Stomach (tissue), 9 donors: ENCODE measurements around the gene HBA1. TPM values are rescaled to one million over a fixed set of nuclear protein-coding genes. Genes with fewer than 3 reads are reported as not detected.

ENCODE experiments used
- DNase-seq, 2 donors: peaks; one replicate each; pipeline versions ENCODE4 v3.0.0 to v3.0.0-alpha.2; 2013 to 2019
- H3K27ac ChIP-seq, 5 donors: fragments of 200-600 bp in 4 of 5; sonication (generic) in 4 of 5; one replicate each; pipeline ENCODE4 v1.5.1; 2013 to 2019; ENCODE audit warnings: mild to moderate bottlenecking in 1 of 5, moderate library complexity in 1 of 5
- H3K27me3 ChIP-seq, 3 donors: fragments of 200-600 bp; sonication (generic); one replicate each; pipeline ENCODE4 v1.5.1; 2017 to 2019; ENCODE audit warnings: mixed run types in 1 of 3
- H3K36me3 ChIP-seq, 4 donors: fragments of 200-600 bp; sonication (generic); 1 replicate in 3 of 4; 2 replicates in 1 of 4; pipeline ENCODE4 v1.5.1; 2016 to 2019
- H3K4me1 ChIP-seq, 4 donors: fragments of 200-600 bp; sonication (generic); one replicate each; pipeline ENCODE4 v1.5.1; 2016 to 2019
- H3K4me3 ChIP-seq, 4 donors: fragments of 200-600 bp; sonication (generic) in 3 of 4; one replicate each; pipeline ENCODE4 v1.5.1; 2016 to 2019; ENCODE audit warnings: mild to moderate bottlenecking in 1 of 4
- H3K9me3 ChIP-seq, 4 donors: fragments of 200-600 bp; sonication (generic); one replicate each; pipeline ENCODE4 v1.5.1; 2016 to 2019
- EP300 ChIP-seq: sonication (generic); formaldehyde crosslinking; IDR thresholded peaks from one replicate; pipeline ENCODE4 v1.6.1; 2017; ENCODE audit warnings: antibody characterized with exemption
- POLR2A ChIP-seq, 4 donors: fragments of 450-650 bp; IDR thresholded peaks; one replicate each; pipeline ENCODE4 v1.6.1; 2016; ENCODE audit warnings: antibody characterized with exemption in 4 of 4, control low read depth in 2 of 4, mild to moderate bottlenecking in 1 of 4, moderate library complexity in 1 of 4
- POLR2AphosphoS5 ChIP-seq, 3 donors: sonication (generic); formaldehyde crosslinking; IDR thresholded peaks; one replicate each; pipeline ENCODE4 v1.6.1; 2016; ENCODE audit warnings: antibody characterized with exemption in 3 of 3
- WGBS, 5 donors: extraction: QIAGEN DNeasy Blood & Tissue Kit in 3 of 5; methylation state at CpG; one replicate each; pipeline versions ENCODE4 v1.1.5 to v1.1.7; 2013 to 2018; 5-methylcytosine and 5-hydroxymethylcytosine counted together
- intact Hi-C: fragments of 100-400 bp; cut with DNase I; formaldehyde crosslinking; loops from one replicate; pipeline ENCODE4 v1.15.1; 2023; ENCODE audit warnings: low total_unique reads
- polyA plus RNA-seq, 3 donors: library from polyadenylated mRNA; stranded (reverse); fragments of 200-250 nt; gene quantifications; one replicate each; pipeline ENCODE4 v1.2.3, GENCODE V29; 2013
- total RNA-seq, 5 donors: library from RNA; depleted of rRNA; stranded (reverse); fragments of >200 nt; gene quantifications; one replicate each; pipeline versions ENCODE4 v1.1.0 to v1.2.3, GENCODE V29; 2014 to 2016
- TF ChIP-seq, protein P1 (sequence below), 7 experiments: fragments of 450-650 bp in 4 of 7; fragments of 200-600 bp in 3 of 7; sonication (generic) in 3 of 7; IDR thresholded peaks; one replicate each; pipeline ENCODE4 v1.5.1; 2016 to 2019; ENCODE audit warnings: antibody characterized with exemption in 7 of 7, control low read depth in 2 of 7, mild to moderate bottlenecking in 1 of 7
- donor health status: healthy with polysubstance abuse.
- donor health status: Bipolar disorder and iron deficiency.
- donor health status: healthy.

Gene HBA1
- total and polyA plus RNA-seq, 8 donors, result 0.88 to 263 (median 20.3) TPM; not detected in 4

DNA sequence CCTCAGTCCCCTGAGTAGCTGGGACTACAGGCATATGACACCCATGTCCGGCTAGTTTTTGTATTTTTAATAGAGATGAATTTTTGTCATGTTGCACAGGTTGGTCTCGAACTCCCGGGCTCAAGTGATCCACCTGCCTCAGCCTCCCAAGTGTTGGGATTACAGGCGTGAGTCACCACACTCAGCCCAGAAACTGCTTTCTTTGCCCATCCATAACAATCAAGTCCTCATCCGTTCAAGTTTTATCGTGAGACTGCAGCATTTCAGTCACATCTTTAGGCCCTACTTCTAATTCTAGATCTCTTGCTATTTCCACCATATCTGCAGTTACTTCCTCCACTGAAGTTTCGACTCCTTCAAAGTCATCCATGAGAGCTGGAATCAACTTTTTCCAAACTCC is 44.4 kb upstream of the HBA1 start:
- WGBS, 5 donors, result 93 to 95% (median 95%) methylated on average over 7 of the region's 7 CpGs
- TF ChIP-seq POLR2AphosphoS5 (IDR thresholded peaks at IDR 0.05), result no peak
- TF ChIP-seq EP300, result no peak
- no peak for TF ChIP-seq POLR2A (IDR thresholded peaks at IDR 0.05)
- TF ChIP-seq, protein P1, sequence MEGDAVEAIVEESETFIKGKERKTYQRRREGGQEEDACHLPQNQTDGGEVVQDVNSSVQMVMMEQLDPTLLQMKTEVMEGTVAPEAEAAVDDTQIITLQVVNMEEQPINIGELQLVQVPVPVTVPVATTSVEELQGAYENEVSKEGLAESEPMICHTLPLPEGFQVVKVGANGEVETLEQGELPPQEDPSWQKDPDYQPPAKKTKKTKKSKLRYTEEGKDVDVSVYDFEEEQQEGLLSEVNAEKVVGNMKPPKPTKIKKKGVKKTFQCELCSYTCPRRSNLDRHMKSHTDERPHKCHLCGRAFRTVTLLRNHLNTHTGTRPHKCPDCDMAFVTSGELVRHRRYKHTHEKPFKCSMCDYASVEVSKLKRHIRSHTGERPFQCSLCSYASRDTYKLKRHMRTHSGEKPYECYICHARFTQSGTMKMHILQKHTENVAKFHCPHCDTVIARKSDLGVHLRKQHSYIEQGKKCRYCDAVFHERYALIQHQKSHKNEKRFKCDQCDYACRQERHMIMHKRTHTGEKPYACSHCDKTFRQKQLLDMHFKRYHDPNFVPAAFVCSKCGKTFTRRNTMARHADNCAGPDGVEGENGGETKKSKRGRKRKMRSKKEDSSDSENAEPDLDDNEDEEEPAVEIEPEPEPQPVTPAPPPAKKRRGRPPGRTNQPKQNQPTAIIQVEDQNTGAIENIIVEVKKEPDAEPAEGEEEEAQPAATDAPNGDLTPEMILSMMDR (IDR thresholded peaks at IDR 0.05), result no peak
- Histone ChIP-seq H3K36me3 (no peaks in the 10 kb centered on the region), H3K4me3 (no peak overlapping the region), H3K27ac (no peak overlapping the region), H3K9me3 (no peaks in the 10 kb centered on the region), H3K4me1 (peaks cover under 1 to 19% (median 8%) of the 10 kb centered on the region in 4 donors), H3K27me3 (no peaks in the 10 kb centered on the region)
- intact Hi-C loops, result no loop called here
- DNase-seq, result no peak

GRCh38 chr16:133716-134115 is 42.8 kb upstream of the HBA1 start:
- 92 to 99% (median 94%) methylated on average over 2 of the region's 2 CpGs for WGBS, 5 donors
- peaks cover 9 to 27% (median 16%) of the 10 kb centered on the region in 4 donors for H3K4me1 ChIP-seq
- H3K9me3 ChIP-seq, result no peaks in the 10 kb centered on the region
- no peak overlapping the region for H3K4me3 ChIP-seq
- H3K27ac ChIP-seq, result no peak overlapping the region
- intact Hi-C loops, result no loop called here
- H3K36me3 ChIP-seq, result no peaks in the 10 kb centered on the region
- no peaks in the 10 kb centered on the region for H3K27me3 ChIP-seq
- no peak for DNase-seq
- TF ChIP-seq POLR2AphosphoS5 (IDR thresholded peaks at IDR 0.05) (no peak), EP300 (no peak), POLR2A (IDR thresholded peaks at IDR 0.05) (no peak)
- TF ChIP-seq, protein P1 (IDR thresholded peaks at IDR 0.05), result no peak

DNA sequence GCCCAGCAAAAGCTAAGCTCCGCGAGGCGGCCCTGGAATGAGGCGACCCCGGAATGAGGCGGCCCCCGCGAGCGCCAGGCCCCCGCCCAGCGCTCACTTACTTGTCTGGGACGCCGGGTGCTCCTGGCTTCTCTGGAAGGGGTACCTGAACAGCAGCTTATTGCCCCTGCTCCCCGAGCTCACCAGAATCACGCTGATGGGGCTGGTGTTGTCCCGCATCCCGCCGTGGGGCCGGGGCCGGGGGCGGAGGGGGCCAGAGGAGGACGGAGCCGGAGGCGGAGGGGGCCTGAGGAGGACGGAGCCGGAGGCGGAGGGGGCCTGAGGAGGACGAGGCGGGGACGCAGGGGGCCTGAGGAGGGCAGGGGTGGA is 38.4 kb upstream of the HBA1 start:
- Histone ChIP-seq H3K4me1 (peaks cover 9 to 34% (median 20%) of the 10 kb centered on the region in 4 donors), H3K27ac (peak overlapping the region in 4 of 5 donors; percentile 82 to 91 (median 91)), H3K27me3 (peaks cover 0 to under 1% (median 0%) of the 10 kb centered on the region in 3 donors), H3K4me3 (peak overlapping the region; percentile 67 to 88 (median 86)), H3K9me3 (no peaks in the 10 kb centered on the region), H3K36me3 (no peaks in the 10 kb centered on the region)
- WGBS, 5 donors, result 1 to 3% (median 2%) methylated on average over 15 to 30 of the region's 30 CpGs
- intact Hi-C loops, result no loop called here
- DNase-seq, result peak in 1 of 2 donors; percentile 67
- TF ChIP-seq POLR2AphosphoS5 (IDR thresholded peaks at IDR 0.05) (no peak), POLR2A (IDR thresholded peaks at IDR 0.05) (no peak), EP300 (no peak)
- TF ChIP-seq, protein P1 (IDR thresholded peaks at IDR 0.05), result no peak

- DNase-seq, result no peak
- TF ChIP-seq POLR2AphosphoS5 (IDR thresholded peaks at IDR 0.05) (no peak), POLR2A (IDR thresholded peaks at IDR 0.05) (no peak), EP300 (no peak)
- H3K4me1 ChIP-seq, result peaks cover 9 to 33% (median 20%) of the 10 kb centered on the region in 4 donors
- H3K27ac ChIP-seq, result no peak overlapping the region
- no peaks in the 10 kb centered on the region for H3K36me3 ChIP-seq
- H3K4me3 ChIP-seq, result no peak overlapping the region
- no peaks in the 10 kb centered on the region for H3K9me3 ChIP-seq
- peaks cover 0 to 15% (median 0%) of the 10 kb centered on the region in 3 donors for H3K27me3 ChIP-seq
- intact Hi-C loops, result no loop called here
- WGBS, 5 donors, result 64 to 79% (median 67%) methylated on average over 10 of the region's 10 CpGs
Observed at GRCh38 chr16:140175-140857, 36.2 kb upstream of the HBA1 start.
